ENCODE measurements around the gene SESTD1.

DNA sequence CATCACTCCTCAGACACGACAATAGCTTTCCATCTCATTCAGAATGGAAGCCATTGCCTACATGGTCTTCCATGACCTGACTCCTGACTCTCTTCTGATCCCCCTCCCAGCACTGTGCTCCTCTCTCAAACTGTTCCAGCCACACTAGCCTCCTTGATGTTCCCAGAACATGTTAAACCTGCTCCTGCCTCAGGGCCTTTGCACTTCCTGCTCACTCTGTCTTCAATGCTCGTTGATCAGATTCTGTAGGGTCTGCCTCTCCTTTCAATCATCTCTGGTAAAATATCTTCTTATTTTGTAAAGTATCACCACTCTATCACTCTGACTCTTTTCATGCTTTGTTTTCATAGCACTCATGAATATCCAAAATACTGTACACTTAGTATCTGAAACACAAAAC is 84.9 kb downstream of the SESTD1 start:
- TF ChIP-seq, protein P1, sequence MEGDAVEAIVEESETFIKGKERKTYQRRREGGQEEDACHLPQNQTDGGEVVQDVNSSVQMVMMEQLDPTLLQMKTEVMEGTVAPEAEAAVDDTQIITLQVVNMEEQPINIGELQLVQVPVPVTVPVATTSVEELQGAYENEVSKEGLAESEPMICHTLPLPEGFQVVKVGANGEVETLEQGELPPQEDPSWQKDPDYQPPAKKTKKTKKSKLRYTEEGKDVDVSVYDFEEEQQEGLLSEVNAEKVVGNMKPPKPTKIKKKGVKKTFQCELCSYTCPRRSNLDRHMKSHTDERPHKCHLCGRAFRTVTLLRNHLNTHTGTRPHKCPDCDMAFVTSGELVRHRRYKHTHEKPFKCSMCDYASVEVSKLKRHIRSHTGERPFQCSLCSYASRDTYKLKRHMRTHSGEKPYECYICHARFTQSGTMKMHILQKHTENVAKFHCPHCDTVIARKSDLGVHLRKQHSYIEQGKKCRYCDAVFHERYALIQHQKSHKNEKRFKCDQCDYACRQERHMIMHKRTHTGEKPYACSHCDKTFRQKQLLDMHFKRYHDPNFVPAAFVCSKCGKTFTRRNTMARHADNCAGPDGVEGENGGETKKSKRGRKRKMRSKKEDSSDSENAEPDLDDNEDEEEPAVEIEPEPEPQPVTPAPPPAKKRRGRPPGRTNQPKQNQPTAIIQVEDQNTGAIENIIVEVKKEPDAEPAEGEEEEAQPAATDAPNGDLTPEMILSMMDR (conservative IDR thresholded peaks at IDR 0.05; ENCODE audit: low read depth, low read length), result no peak
- no peak for TF ChIP-seq EZH2 (IDR thresholded peaks at IDR 0.05; ENCODE audit: borderline replicate concordance, low read depth, low read length, poor library complexity, severe bottlenecking)

Data from A673 (cell line).